GM12878 (cell line): Measurements from ENCODE around the gene GNG3. TPM values are rescaled to one million over a fixed set of nuclear protein-coding genes. Genes with fewer than 3 reads are reported as not detected.

Experiments
- CBFB ChIP-seq: IDR thresholded peaks from 2 replicates; pipeline ENCODE4 v1.6.1; 2016; ENCODE audit warnings: antibody characterized with exemption, low read depth
- CHD1 ChIP-seq: IDR thresholded peaks from 2 replicates; pipeline ENCODE4 v1.6.1; 2012; ENCODE audit warnings: low read depth, low read length, improper control_type of control experiment
- CREB1 ChIP-seq: IDR thresholded peaks from 2 replicates; pipeline ENCODE4 v1.6.1; 2012; ENCODE audit warnings: low read depth, mild to moderate bottlenecking, inconsistent platforms
- ELK1 ChIP-seq: IDR thresholded peaks from 2 replicates; pipeline ENCODE4 v1.6.1; 2012; ENCODE audit warnings: low read depth, low read length, improper control_type of control experiment
- MYC ChIP-seq: IDR thresholded peaks from 2 replicates; pipeline ENCODE4 v1.6.1; 2011; ENCODE audit warnings: mild to moderate bottlenecking, low read length, moderate library complexity, inconsistent platforms; ENCODE audit not compliant: insufficient read depth, insufficient replicate concordance, insufficient read length, severe bottlenecking
- NFYB ChIP-seq: IDR thresholded peaks from 2 replicates; pipeline ENCODE4 v1.6.1; 2011; ENCODE audit warnings: low read depth, mild to moderate bottlenecking, low read length, improper control_type of control experiment, moderate library complexity; ENCODE audit not compliant: insufficient read depth
- NKRF ChIP-seq: fragments of 450-650 bp; conservative IDR thresholded peaks from 2 replicates; pipeline ENCODE4 v1.6.1; 2017; ENCODE audit warnings: mild to moderate bottlenecking, moderate library complexity
- NR2C2 ChIP-seq: IDR thresholded peaks from 2 replicates; pipeline ENCODE4 v1.6.1; 2011; ENCODE audit warnings: borderline replicate concordance, low read depth; ENCODE audit not compliant: control insufficient read depth, insufficient read length
- PKNOX1 ChIP-seq: fragments of 450-650 bp; IDR thresholded peaks from 2 replicates; pipeline ENCODE4 v1.6.1; 2016; ENCODE audit warnings: mild to moderate bottlenecking
- PRDM15 ChIP-seq: fragments of 450-650 bp; formaldehyde crosslinking; IDR thresholded peaks from 2 replicates; pipeline ENCODE4 v1.4.0; 2020; ENCODE audit warnings: mild to moderate bottlenecking, moderate library complexity
- RAD51 ChIP-seq: fragments of 450-650 bp; IDR thresholded peaks from 2 replicates; pipeline ENCODE4 v1.6.1; 2016; ENCODE audit warnings: moderate library complexity, mild to moderate bottlenecking, inconsistent platforms
- SMAD5 ChIP-seq: IDR thresholded peaks from 2 replicates; pipeline ENCODE4 v1.6.1; 2016; ENCODE audit warnings: antibody characterized with exemption, low read depth
- SP1 ChIP-seq: IDR thresholded peaks from one replicate; pipeline ENCODE4 v1.6.1; 2011; ENCODE audit warnings: low read depth, low read length
- SRF ChIP-seq, 2 experiments: IDR thresholded peaks; 2 replicates each; pipeline ENCODE4 v1.6.1; 2011; ENCODE audit warnings: low read depth in 2 of 2, low read length in 2 of 2, mild to moderate bottlenecking in 1 of 2, moderate library complexity in 1 of 2
- SUPT20H ChIP-seq: IDR thresholded peaks from 2 replicates; pipeline ENCODE4 v1.6.1; 2011; ENCODE audit warnings: low read depth, mild to moderate bottlenecking, low read length, moderate library complexity, borderline replicate concordance; ENCODE audit not compliant: control insufficient read depth
- SUZ12 ChIP-seq: fragments of 200-600 bp; sonication (generic); IDR thresholded peaks from one replicate; pipeline ENCODE4 v1.6.1; 2018; ENCODE audit warnings: antibody characterized with exemption, mild to moderate bottlenecking; ENCODE audit not compliant: unreplicated experiment
- WRNIP1 ChIP-seq: IDR thresholded peaks from 2 replicates; pipeline ENCODE4 v1.6.1; 2011; ENCODE audit warnings: low read depth, low read length, improper control_type of control experiment, borderline replicate concordance
- ZNF622 ChIP-seq: fragments of 450-650 bp; IDR thresholded peaks from 2 replicates; pipeline ENCODE4 v1.6.1; 2017; ENCODE audit warnings: mild to moderate bottlenecking, inconsistent platforms
- polyA plus RNA-seq, 11 experiments: library from polyadenylated mRNA; depleted of rRNA in 4 of 11; unstranded in 6 of 11; stranded (reverse) in 5 of 11; fragments of >200 nt; fragmentation: Nextera tagmentation in 4 of 11; fragmentation: Illumina TruSeq in 1 of 11; extraction: Ambion mirVana in 4 of 11; extraction: Trizol in 1 of 11; gene quantifications; 1 replicate in 1 of 11; 2 replicates in 10 of 11; pipeline versions ENCODE4 v1.2.1 to v1.2.3, GENCODE V29; 2011 to 2016; ENCODE audit warnings: inconsistent platforms in 2 of 11, missing spikeins in 2 of 11, low read depth in 1 of 11
- total RNA-seq, 4 experiments: library from RNA; depleted of rRNA in 3 of 4; stranded (reverse); fragments of >200 nt in 3 of 4; fragmentation: Illumina TruSeq in 1 of 4; extraction: Trizol in 1 of 4; gene quantifications; 2 replicates each; pipeline versions ENCODE4 v1.2.1 to v1.2.3, GENCODE V29; 2013 to 2021

Gene GNG3
- total and polyA plus RNA-seq, 10 of the 15 experiments (the other 5 are each of a cell fraction or from before 2014, with no cell fraction given): 0.27 to 0.83 (median 0.57) TPM; not detected in 5

GRCh38 chr11:62709247-62710000 is 1.9 kb downstream of the GNG3 start (continued):
- peak; percentile 90 for TF ChIP-seq ELK1
- peak; percentile 52 for TF ChIP-seq NKRF
- peak; percentile 62 for TF ChIP-seq SMAD5
- TF ChIP-seq NR2C2: no peak
- TF ChIP-seq SP1: peak; percentile 64
- TF ChIP-seq SRF (IDR thresholded peaks at IDR 0.05; ENCODE audit: low read depth in 2 of 2, low read length in 2 of 2): peak; percentile 83 to 93
- TF ChIP-seq SUZ12: no peak
- TF ChIP-seq ZNF622: no peak
- TF ChIP-seq SUPT20H: no peak
- no peak for TF ChIP-seq RAD51
- TF ChIP-seq PKNOX1: peak; percentile 59
- TF ChIP-seq MYC: no peak
- TF ChIP-seq CHD1: 0 out of 2 replicates have a peak, but pooled peaks have one; percentile 71
- no peak for TF ChIP-seq CBFB
- no peak for TF ChIP-seq PRDM15 (CRISPR knock-in tag)
- TF ChIP-seq NFYB: 0 out of 2 replicates have a peak, but pooled peaks have one; percentile 7
- peak; percentile 79 for TF ChIP-seq CREB1
- TF ChIP-seq WRNIP1: no peak
